ENCODE data around the gene CISD3. TPM values are rescaled to one million over a fixed set of nuclear protein-coding genes. Genes with fewer than 3 reads are reported as not detected.

CISD3 gene
- 11.4 TPM for polyA plus RNA-seq (2013, experiment 1 of 2)
- 12.5 TPM for polyA plus RNA-seq (2013, experiment 2 of 2)

- peak within 1 kb of the TSS; percentile 54 for H3K4me3 ChIP-seq (ENCODE audit: extremely low read depth, insufficient read depth, low read length, poor library complexity, severe bottlenecking)
- no peaks in the 10 kb centered on the region for H3K9me3 ChIP-seq (ENCODE audit: control insufficient read depth, low read length)
- peak within 1 kb of the TSS; percentile 86 for H3K27ac ChIP-seq (ENCODE audit: low read depth, low read length, severe bottlenecking)
- H3K36me3 ChIP-seq (ENCODE audit: control insufficient read depth, insufficient read depth, low read length): peaks cover 32% of the 10 kb centered on the region
- WGBS, 2 experiments (ENCODE audit: insufficient coverage in 2 of 2): 1 to 4% methylated on average over 31 to 70 of the region's 92 CpGs
- peaks cover 16% of the 10 kb centered on the region for H3K4me1 ChIP-seq (ENCODE audit: control insufficient read depth, insufficient read depth, low read length, poor library complexity, severe bottlenecking)
These were observed at the start of gene CISD3 for GRCh38 chr17:38729886-38730525. Gene CISD3, plus strand, starts transcription at chr17:38730341. Its CDS starts 18 bp downstream, at chr17:38730359.

- Histone ChIP-seq H3K4me3 (ENCODE audit: extremely low read depth, insufficient read depth, low read length, poor library complexity, severe bottlenecking) (no peak overlapping the region), H3K9me3 (ENCODE audit: control insufficient read depth, low read length) (no peaks in the 10 kb centered on the region), H3K4me1 (ENCODE audit: control insufficient read depth, insufficient read depth, low read length, poor library complexity, severe bottlenecking) (peaks cover 11% of the 10 kb centered on the region), H3K27ac (ENCODE audit: low read depth, low read length, severe bottlenecking) (no peak overlapping the region), H3K36me3 (ENCODE audit: control insufficient read depth, insufficient read depth, low read length) (no peaks in the 10 kb centered on the region)
- WGBS, 2 experiments (ENCODE audit: insufficient coverage in 2 of 2): 78 to 92% methylated on average over 2 of the region's 3 CpGs
These were observed 49.0 kb upstream of the CISD3 start for GRCh38 chr17:38681096-38681495.

- no peak overlapping the region for H3K27ac ChIP-seq (ENCODE audit: low read depth, low read length, severe bottlenecking)
- no peaks in the 10 kb centered on the region for H3K36me3 ChIP-seq (ENCODE audit: control insufficient read depth, insufficient read depth, low read length)
- no peaks in the 10 kb centered on the region for H3K4me1 ChIP-seq (ENCODE audit: control insufficient read depth, insufficient read depth, low read length, poor library complexity, severe bottlenecking)
- no peaks in the 10 kb centered on the region for H3K9me3 ChIP-seq (ENCODE audit: control insufficient read depth, low read length)
- 91 to 92% methylated on average over 12 of the region's 12 CpGs for WGBS, 2 experiments (ENCODE audit: insufficient coverage in 2 of 2)
- no peak overlapping the region for H3K4me3 ChIP-seq (ENCODE audit: extremely low read depth, insufficient read depth, low read length, poor library complexity, severe bottlenecking)
These were observed 44.6 kb upstream of the CISD3 start for GRCh38 chr17:38685491-38685890.

GRCh38 chr17:38687286-38687685, 42.9 kb upstream of the CISD3 start:
- H3K27ac ChIP-seq (ENCODE audit: low read depth, low read length, severe bottlenecking): no peak overlapping the region
- no peaks in the 10 kb centered on the region for H3K9me3 ChIP-seq (ENCODE audit: control insufficient read depth, low read length)
- H3K4me3 ChIP-seq (ENCODE audit: extremely low read depth, insufficient read depth, low read length, poor library complexity, severe bottlenecking): no peak overlapping the region
- H3K36me3 ChIP-seq (ENCODE audit: control insufficient read depth, insufficient read depth, low read length): no peaks in the 10 kb centered on the region
- WGBS, 2 experiments (ENCODE audit: insufficient coverage in 2 of 2): 81 to 87% methylated on average over 5 of the region's 5 CpGs
- H3K4me1 ChIP-seq (ENCODE audit: control insufficient read depth, insufficient read depth, low read length, poor library complexity, severe bottlenecking): no peaks in the 10 kb centered on the region

- no peak overlapping the region for H3K27ac ChIP-seq (ENCODE audit: low read depth, low read length, severe bottlenecking)
- no peaks in the 10 kb centered on the region for H3K36me3 ChIP-seq (ENCODE audit: control insufficient read depth, insufficient read depth, low read length)
- no peaks in the 10 kb centered on the region for H3K9me3 ChIP-seq (ENCODE audit: control insufficient read depth, low read length)
- H3K4me1 ChIP-seq (ENCODE audit: control insufficient read depth, insufficient read depth, low read length, poor library complexity, severe bottlenecking): no peaks in the 10 kb centered on the region
- no peak overlapping the region for H3K4me3 ChIP-seq (ENCODE audit: extremely low read depth, insufficient read depth, low read length, poor library complexity, severe bottlenecking)
- WGBS, 2 experiments (ENCODE audit: insufficient coverage in 2 of 2): 88 to 94% methylated on average over 1 to 3 of the region's 4 CpGs
These were observed 39.8 kb upstream of the CISD3 start for GRCh38 chr17:38690386-38690785.

GRCh38 chr17:38691154-38691553, 39.0 kb upstream of the CISD3 start:
- WGBS, 2 experiments (ENCODE audit: insufficient coverage in 2 of 2): 86% methylated on average over 4 of the region's 4 CpGs
- Histone ChIP-seq H3K4me3 (ENCODE audit: extremely low read depth, insufficient read depth, low read length, poor library complexity, severe bottlenecking) (no peak overlapping the region), H3K27ac (ENCODE audit: low read depth, low read length, severe bottlenecking) (no peak overlapping the region), H3K4me1 (ENCODE audit: control insufficient read depth, insufficient read depth, low read length, poor library complexity, severe bottlenecking) (no peaks in the 10 kb centered on the region), H3K36me3 (ENCODE audit: control insufficient read depth, insufficient read depth, low read length) (no peaks in the 10 kb centered on the region), H3K9me3 (ENCODE audit: control insufficient read depth, low read length) (no peaks in the 10 kb centered on the region)

- no peaks in the 10 kb centered on the region for H3K4me1 ChIP-seq (ENCODE audit: control insufficient read depth, insufficient read depth, low read length, poor library complexity, severe bottlenecking)
- no peak overlapping the region for H3K4me3 ChIP-seq (ENCODE audit: extremely low read depth, insufficient read depth, low read length, poor library complexity, severe bottlenecking)
- no peaks in the 10 kb centered on the region for H3K36me3 ChIP-seq (ENCODE audit: control insufficient read depth, insufficient read depth, low read length)
- no peaks in the 10 kb centered on the region for H3K9me3 ChIP-seq (ENCODE audit: control insufficient read depth, low read length)
- WGBS, 2 experiments (ENCODE audit: insufficient coverage in 2 of 2): 83 to 87% methylated on average over 8 to 12 of the region's 12 CpGs
- H3K27ac ChIP-seq (ENCODE audit: low read depth, low read length, severe bottlenecking): no peak overlapping the region
These were observed 36.3 kb upstream of the CISD3 start for GRCh38 chr17:38693700-38694329.

- WGBS, 2 experiments (ENCODE audit: insufficient coverage in 2 of 2): 86 to 87% methylated on average over 2 to 3 of the region's 4 CpGs
- H3K4me3 ChIP-seq (ENCODE audit: extremely low read depth, insufficient read depth, low read length, poor library complexity, severe bottlenecking): no peak overlapping the region
These were observed 32.9 kb upstream of the CISD3 start for GRCh38 chr17:38697061-38697820.

GRCh38 chr17:38698760-38699159, 31.4 kb upstream of the CISD3 start:
- H3K36me3 ChIP-seq (ENCODE audit: control insufficient read depth, insufficient read depth, low read length): no peaks in the 10 kb centered on the region
- no peak overlapping the region for H3K27ac ChIP-seq (ENCODE audit: low read depth, low read length, severe bottlenecking)
- H3K4me3 ChIP-seq (ENCODE audit: extremely low read depth, insufficient read depth, low read length, poor library complexity, severe bottlenecking): no peak overlapping the region
- H3K9me3 ChIP-seq (ENCODE audit: control insufficient read depth, low read length): no peaks in the 10 kb centered on the region
- 91 to 99% methylated on average over 4 of the region's 5 CpGs for WGBS, 2 experiments (ENCODE audit: insufficient coverage in 2 of 2)
- H3K4me1 ChIP-seq (ENCODE audit: control insufficient read depth, insufficient read depth, low read length, poor library complexity, severe bottlenecking): peaks cover 7% of the 10 kb centered on the region

More at GRCh38 chr17:38697061-38697820, 32.9 kb upstream of the CISD3 start:
- no peak overlapping the region for H3K27ac ChIP-seq (ENCODE audit: low read depth, low read length, severe bottlenecking)
- no peaks in the 10 kb centered on the region for H3K36me3 ChIP-seq (ENCODE audit: control insufficient read depth, insufficient read depth, low read length)
- no peaks in the 10 kb centered on the region for H3K9me3 ChIP-seq (ENCODE audit: control insufficient read depth, low read length)
- no peaks in the 10 kb centered on the region for H3K4me1 ChIP-seq (ENCODE audit: control insufficient read depth, insufficient read depth, low read length, poor library complexity, severe bottlenecking)

- H3K4me1 ChIP-seq (ENCODE audit: control insufficient read depth, insufficient read depth, low read length, poor library complexity, severe bottlenecking): peaks cover 12% of the 10 kb centered on the region
- 14 to 20% methylated on average over 19 to 24 of the region's 25 CpGs for WGBS, 2 experiments (ENCODE audit: insufficient coverage in 2 of 2)
- H3K36me3 ChIP-seq (ENCODE audit: control insufficient read depth, insufficient read depth, low read length): no peaks in the 10 kb centered on the region
- H3K4me3 ChIP-seq (ENCODE audit: extremely low read depth, insufficient read depth, low read length, poor library complexity, severe bottlenecking): peak overlapping the region; percentile 73
- no peaks in the 10 kb centered on the region for H3K9me3 ChIP-seq (ENCODE audit: control insufficient read depth, low read length)
- peak overlapping the region; percentile 29 for H3K27ac ChIP-seq (ENCODE audit: low read depth, low read length, severe bottlenecking)
These were observed 28.5 kb upstream of the CISD3 start for GRCh38 chr17:38701504-38702165.

Measured in mesodermal cell (in vitro differentiated cells).